ENCODE data around the gene IL34. TPM values are rescaled to one million over a fixed set of nuclear protein-coding genes. Genes with fewer than 3 reads are reported as not detected.

The IL34 gene
- total and polyA plus RNA-seq, 2 of the 13 experiments (the other 11 are each of a cell fraction or from before 2014, with no cell fraction given), result 1.2 to 1.3 TPM

DNA sequence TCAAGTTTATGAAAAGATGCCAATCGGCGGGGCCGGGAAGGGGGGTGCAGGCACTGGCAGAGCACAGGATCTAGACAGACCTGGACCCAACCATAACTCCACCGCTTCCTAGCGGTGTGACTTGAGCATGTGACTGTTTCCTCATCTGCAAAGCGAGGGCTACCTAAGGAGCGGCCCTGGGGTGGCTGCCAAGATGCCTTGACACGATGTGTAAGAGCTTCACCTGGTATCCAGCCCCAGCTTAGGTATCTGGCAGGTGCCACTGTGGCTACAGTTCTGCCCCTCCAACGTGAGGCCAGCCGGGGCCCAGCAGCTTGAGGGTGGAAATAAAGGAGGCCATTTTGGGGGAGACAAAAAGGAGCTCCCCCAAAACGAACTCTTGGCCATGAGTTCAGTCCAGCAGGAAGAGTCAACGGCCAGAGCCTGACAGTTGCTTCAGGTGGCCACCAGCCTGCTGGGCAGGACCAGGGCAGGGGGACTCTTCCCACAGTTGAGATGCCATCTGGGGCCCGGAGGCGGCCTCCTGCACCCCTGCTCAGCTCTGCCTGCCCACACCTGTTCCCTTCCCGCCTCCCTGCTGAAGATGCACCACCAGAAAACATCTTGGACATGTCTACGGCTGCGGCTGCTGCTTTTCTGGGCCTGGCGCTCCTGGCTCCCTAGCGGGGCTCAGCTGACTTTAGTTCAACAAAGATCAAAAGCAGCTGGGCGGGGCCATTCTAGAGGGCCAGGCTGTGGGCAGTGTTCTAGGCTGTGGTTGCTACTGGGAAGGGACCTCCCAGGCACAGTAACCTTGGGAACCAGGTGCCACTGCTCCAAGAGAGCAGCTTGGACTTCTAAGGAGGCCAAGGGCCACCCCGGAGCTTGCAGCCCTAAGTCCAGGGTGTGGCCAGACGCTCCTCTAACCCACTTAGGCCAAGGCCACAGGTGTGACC is 42.9 kb downstream of the IL34 start (continued):
- TF ChIP-seq, protein P1, sequence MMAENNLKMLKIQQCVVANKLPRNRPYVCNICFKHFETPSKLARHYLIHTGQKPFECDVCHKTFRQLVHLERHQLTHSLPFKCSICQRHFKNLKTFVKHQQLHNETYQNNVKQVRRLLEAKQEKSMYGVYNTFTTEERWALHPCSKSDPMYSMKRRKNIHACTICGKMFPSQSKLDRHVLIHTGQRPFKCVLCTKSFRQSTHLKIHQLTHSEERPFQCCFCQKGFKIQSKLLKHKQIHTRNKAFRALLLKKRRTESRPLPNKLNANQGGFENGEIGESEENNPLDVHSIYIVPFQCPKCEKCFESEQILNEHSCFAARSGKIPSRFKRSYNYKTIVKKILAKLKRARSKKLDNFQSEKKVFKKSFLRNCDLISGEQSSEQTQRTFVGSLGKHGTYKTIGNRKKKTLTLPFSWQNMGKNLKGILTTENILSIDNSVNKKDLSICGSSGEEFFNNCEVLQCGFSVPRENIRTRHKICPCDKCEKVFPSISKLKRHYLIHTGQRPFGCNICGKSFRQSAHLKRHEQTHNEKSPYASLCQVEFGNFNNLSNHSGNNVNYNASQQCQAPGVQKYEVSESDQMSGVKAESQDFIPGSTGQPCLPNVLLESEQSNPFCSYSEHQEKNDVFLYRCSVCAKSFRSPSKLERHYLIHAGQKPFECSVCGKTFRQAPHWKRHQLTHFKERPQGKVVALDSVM (CRISPR knock-in tag; IDR thresholded peaks at IDR 0.05), result no peak
- TF ChIP-seq FOXP1 (IDR thresholded peaks at IDR 0.05) (no peak), FOXP1 (CRISPR knock-in tag; IDR thresholded peaks at IDR 0.05) (no peak), MED8 (CRISPR knock-in tag; IDR thresholded peaks at IDR 0.05; ENCODE audit: insufficient replicate concordance) (peak; percentile 31), ATM (IDR thresholded peaks at IDR 0.05; ENCODE audit: borderline replicate concordance) (no peak), MATR3 (CRISPR knock-in tag; IDR thresholded peaks at IDR 0.05) (no peak), WIZ (CRISPR knock-in tag; IDR thresholded peaks at IDR 0.05) (no peak), SATB2 (CRISPR knock-in tag; IDR thresholded peaks at IDR 0.05) (no peak), ZNF790 (CRISPR knock-in tag; IDR thresholded peaks at IDR 0.05; ENCODE audit: borderline replicate concordance) (no peak), SP5 (CRISPR knock-in tag; IDR thresholded peaks at IDR 0.05; ENCODE audit: borderline replicate concordance, low read depth) (peak; percentile 98), PAWR (CRISPR knock-in tag; IDR thresholded peaks at IDR 0.05; ENCODE audit: borderline replicate concordance) (no peak), ZNF331 (CRISPR knock-in tag; IDR thresholded peaks at IDR 0.05) (peak; percentile 91), ZNF749 (CRISPR knock-in tag; IDR thresholded peaks at IDR 0.05; ENCODE audit: borderline replicate concordance) (no peak), ZBTB21 (CRISPR knock-in tag; IDR thresholded peaks at IDR 0.05) (no peak), ZNF350 (CRISPR knock-in tag; IDR thresholded peaks at IDR 0.05; ENCODE audit: borderline replicate concordance, low read depth) (no peak), ZNF446 (CRISPR knock-in tag; IDR thresholded peaks at IDR 0.05) (no peak), ZNF136 (CRISPR knock-in tag; IDR thresholded peaks at IDR 0.05; ENCODE audit: low read depth) (no peak), HNRNPH1 (optimal IDR thresholded peaks at IDR 0.05; ENCODE audit: low read depth, low read length) (no peak)
- TF ChIP-seq, protein P2, sequence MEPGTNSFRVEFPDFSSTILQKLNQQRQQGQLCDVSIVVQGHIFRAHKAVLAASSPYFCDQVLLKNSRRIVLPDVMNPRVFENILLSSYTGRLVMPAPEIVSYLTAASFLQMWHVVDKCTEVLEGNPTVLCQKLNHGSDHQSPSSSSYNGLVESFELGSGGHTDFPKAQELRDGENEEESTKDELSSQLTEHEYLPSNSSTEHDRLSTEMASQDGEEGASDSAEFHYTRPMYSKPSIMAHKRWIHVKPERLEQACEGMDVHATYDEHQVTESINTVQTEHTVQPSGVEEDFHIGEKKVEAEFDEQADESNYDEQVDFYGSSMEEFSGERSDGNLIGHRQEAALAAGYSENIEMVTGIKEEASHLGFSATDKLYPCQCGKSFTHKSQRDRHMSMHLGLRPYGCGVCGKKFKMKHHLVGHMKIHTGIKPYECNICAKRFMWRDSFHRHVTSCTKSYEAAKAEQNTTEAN (CRISPR knock-in tag; conservative IDR thresholded peaks at IDR 0.05), result peak; percentile 50; the same call in 1 of the 2 replicates
- TF ChIP-seq, protein P3, sequence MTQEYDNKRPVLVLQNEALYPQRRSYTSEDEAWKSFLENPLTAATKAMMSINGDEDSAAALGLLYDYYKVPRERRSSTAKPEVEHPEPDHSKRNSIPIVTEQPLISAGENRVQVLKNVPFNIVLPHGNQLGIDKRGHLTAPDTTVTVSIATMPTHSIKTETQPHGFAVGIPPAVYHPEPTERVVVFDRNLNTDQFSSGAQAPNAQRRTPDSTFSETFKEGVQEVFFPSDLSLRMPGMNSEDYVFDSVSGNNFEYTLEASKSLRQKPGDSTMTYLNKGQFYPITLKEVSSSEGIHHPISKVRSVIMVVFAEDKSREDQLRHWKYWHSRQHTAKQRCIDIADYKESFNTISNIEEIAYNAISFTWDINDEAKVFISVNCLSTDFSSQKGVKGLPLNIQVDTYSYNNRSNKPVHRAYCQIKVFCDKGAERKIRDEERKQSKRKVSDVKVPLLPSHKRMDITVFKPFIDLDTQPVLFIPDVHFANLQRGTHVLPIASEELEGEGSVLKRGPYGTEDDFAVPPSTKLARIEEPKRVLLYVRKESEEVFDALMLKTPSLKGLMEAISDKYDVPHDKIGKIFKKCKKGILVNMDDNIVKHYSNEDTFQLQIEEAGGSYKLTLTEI (CRISPR knock-in tag; conservative IDR thresholded peaks at IDR 0.05), result no peak
- TF ChIP-seq, protein P4, sequence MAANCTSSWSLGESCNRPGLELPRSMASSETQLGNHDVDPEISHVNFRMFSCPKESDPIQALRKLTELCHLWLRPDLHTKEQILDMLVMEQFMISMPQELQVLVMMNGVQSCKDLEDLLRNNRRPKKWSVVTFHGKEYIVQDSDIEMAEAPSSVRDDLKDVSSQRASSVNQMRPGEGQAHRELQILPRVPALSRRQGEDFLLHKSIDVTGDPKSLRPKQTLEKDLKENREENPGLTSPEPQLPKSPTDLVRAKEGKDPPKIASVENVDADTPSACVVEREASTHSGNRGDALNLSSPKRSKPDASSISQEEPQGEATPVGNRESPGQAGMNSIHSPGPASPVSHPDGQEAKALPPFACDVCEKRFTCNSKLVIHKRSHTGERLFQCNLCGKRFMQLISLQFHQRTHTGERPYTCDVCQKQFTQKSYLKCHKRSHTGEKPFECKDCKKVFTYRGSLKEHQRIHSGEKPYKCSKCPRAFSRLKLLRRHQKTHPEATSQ (CRISPR knock-in tag; IDR thresholded peaks at IDR 0.05; ENCODE audit: borderline replicate concordance), result no peak
- TF ChIP-seq, protein P5, sequence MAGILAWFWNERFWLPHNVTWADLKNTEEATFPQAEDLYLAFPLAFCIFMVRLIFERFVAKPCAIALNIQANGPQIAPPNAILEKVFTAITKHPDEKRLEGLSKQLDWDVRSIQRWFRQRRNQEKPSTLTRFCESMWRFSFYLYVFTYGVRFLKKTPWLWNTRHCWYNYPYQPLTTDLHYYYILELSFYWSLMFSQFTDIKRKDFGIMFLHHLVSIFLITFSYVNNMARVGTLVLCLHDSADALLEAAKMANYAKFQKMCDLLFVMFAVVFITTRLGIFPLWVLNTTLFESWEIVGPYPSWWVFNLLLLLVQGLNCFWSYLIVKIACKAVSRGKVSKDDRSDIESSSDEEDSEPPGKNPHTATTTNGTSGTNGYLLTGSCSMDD (CRISPR knock-in tag; IDR thresholded peaks at IDR 0.05), result no peak
